Measurements from ENCODE around the gene FAM219B.

The FAM219B gene

DNA sequence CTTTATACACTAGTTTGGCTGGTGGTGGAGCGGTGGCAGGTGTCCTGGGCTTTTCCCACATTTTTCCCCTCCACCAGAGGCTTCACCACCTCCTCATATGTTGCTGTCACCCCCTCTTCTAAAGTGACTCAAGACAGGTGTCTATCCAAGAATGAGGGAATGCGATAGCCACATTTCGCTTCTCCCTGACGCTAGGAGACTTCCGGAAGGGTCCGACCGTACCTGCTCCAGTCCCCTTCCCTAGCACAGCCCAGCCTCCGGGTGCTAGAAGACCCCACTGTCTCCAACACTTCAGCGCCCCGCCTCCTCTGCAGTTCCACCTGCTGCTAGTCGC lies 34.0 kb downstream of the FAM219B start:
- DNase-seq, result no peak

GRCh38 chr15:74870436-74871215 lies 36.0 kb downstream of the FAM219B start:
- DNase-seq, result no peak

- DNase-seq, result no peak
Observed at GRCh38 chr15:74869726-74870407, 36.8 kb downstream of the FAM219B start.

- DNase-seq, result no peak
Observed at GRCh38 chr15:74869372-74869725, 37.3 kb downstream of the FAM219B start.

GRCh38 chr15:74868059-74868458 lies 38.6 kb downstream of the FAM219B start:
- DNase-seq, result no peak

- no peak for DNase-seq
Observed at GRCh38 chr15:74867466-74868038, 39.1 kb downstream of the FAM219B start.

GRCh38 chr15:74866090-74866489 lies 40.6 kb downstream of the FAM219B start:
- no peak for DNase-seq

GRCh38 chr15:74865316-74865715 lies 41.3 kb downstream of the FAM219B start:
- DNase-seq, result no peak

DNA sequence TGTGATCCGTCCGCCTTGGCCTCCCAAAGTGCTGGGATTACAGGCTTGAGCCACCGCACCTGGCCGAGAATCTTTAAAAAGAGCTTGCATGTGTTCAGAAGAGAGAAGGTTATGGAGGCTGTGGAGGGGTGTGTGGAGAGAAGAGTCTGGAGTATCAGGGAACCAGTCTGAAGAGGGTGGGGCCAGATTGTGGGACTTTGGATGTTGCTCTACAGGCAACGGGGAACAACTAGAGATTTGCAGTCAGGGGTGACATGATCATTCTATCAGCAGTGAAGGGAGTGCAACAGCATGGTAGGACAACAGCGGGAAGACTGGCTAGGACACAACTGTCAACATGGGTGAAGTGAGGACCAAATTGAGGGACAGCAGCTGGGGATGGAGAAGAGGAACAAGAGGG lies 42.4 kb downstream of the FAM219B start:
- DNase-seq, result no peak

DNA sequence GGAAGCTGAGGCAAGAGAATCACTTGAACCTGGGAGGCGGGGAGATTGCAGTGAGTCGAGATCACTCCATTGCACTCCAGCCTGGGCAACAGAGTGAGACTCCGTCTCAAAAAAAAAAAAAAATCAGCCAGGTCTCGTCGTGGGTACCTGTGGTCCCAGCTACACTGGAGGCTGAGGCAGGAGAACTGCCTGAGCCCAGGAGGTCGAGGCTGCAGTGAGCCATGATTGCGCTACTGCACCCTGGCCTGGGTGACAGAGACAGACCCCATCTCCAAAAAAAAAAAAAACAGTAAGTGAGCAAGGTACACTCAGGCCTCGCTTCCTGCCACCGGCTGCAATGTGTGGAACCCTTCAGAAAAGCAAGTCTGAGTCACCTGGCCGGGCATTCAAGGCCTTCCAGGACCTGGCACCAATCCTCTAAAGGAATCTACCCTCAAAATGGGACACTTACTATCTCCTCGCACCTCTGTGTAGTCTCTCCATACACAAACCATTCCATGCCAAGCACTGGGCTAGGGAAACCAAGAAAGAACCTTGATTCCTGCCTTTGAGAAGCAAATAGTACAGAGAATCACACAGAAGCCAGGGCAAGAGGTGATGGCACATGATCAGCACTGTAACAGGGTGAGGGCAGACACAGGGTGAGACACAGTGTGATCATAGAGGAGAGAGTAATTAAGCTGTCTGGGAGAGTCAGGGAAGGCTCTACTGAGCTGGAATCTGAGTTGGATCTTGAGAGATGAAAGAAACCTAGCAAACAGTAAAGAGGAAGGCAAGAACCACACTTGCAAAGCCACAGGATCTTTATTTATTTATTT lies 43.2 kb downstream of the FAM219B start:
- no peak for DNase-seq

GRCh38 chr15:74858369-74858740 lies 48.3 kb downstream of the FAM219B start:
- no peak for DNase-seq

GRCh38 chr15:74857671-74858368 lies 48.8 kb downstream of the FAM219B start:
- no peak for DNase-seq

GRCh38 chr15:74857082-74857655 lies 49.5 kb downstream of the FAM219B start:
- DNase-seq, result no peak

DNA sequence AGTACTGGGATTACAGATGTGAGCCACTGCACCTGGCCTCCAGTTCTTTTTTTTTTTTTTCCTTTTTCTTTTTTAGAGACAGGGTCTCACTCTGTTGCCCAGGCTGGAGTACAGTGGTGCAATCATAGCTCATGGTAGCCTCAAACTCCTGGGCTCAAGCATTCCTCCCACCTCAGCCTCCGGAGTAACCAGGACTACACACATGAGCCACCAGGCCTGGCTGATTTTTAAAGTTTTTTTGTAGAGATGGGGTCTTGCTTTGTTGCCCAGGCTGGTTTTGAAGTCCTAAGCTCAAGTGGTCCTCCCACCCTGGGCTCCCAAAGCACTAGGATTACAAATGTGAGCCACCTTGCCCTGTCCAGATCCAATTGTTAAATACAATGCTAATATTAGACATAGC lies 50.1 kb downstream of the FAM219B start:
- DNase-seq, result no peak

DNA sequence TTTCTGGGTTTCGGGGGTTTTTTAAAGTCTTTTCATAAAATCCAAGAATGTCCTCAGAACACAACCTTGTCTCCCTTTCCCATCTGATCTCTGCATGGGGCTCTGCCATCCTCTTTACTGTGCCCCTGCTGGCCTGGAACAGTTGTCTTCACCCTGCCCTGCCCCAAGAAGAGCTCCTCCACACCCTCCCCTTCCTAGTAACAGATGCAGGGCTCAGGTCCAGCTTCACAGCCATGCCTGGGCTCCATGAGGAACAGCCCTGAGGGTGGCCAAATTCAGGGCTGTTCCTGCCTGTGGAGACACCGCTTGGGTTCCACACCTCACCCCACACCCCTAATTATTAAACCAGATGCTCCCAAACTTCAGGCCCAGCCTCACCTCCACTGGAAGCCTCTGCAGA lies 50.8 kb downstream of the FAM219B start:
- no peak for DNase-seq

DNA sequence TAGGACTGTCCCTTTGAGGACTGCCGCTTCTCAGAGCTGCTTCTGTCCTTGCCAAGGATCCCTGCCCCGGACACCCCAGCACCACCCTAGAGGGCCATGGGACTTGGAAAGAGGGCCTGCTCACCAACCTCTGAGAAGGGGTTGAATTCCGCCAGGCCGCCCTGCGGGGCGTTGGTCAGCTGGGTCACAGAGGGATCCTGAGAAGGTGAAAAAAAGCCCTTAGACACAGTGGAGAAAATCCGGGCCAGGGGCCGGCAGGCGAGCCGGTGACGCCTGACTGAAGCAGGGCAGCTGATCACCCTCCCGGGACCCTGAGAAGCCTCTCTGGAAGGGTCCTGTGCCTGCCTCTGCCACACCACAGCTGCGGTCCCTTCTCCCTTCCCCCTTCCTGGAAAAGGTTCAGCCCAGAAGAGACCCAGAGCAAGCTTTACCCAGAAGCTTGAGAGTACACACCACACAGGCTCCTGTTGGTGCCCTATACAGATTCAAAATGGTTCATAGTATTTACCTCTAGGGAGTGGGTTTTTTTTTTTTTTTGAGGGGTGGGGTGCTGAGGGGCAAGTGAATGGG lies 52.1 kb downstream of the FAM219B start:
- no peak for DNase-seq

DNA sequence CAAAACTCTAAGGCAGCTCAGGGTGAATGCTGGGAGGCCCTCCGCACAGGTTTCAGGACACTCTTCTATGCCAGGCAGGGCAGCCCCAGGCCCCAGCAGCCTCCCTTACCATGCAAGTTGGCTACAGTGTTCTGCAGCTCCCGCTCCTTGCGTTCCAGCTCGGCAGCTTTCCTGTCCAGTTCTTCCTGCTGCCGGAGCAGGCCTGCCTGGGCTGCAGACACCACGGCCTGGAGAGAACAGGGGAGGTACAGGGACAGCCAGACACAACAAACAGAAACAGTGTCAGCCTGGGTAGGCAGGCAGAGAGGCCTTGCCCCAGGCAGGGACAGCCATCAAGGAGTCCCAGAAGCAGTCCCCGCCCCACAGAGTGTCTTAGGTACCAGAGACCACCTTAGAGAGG lies 54.7 kb downstream of the FAM219B start:
- DNase-seq, result no peak

DNA sequence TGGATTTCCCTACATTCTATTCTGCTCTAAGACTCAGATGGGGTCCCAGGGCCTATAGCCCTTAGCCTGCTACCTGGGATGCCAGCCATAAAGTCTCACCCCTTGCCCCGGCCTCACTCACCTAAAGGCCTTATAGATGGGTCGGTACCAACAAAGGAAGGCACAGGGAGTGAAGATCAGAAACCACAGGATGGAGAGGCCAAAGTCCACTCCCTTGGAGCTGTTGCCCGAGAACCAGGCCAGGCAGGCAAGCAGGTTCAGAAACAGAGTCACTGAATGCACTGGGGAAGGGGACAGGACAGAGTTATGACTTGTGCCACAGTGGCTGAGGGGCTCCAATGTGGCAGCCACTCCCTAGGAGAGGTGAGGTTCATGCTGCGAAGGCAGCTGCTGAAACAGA lies 56.3 kb downstream of the FAM219B start:
- no peak for DNase-seq

All from COR-L47 (cell line).